Esophagus squamous epithelium (tissue), 5 donors: Measurements from ENCODE around the gene NEU4. TPM values are rescaled to one million over a fixed set of nuclear protein-coding genes. Genes with fewer than 3 reads are reported as not detected.
A peak's percentile ranks its signal among the peaks of the same experiment; 100 is the strongest.
"Not testable (repeated sequence)": the region's sequence is repeated elsewhere in the genome, so short reads cannot be mapped to it uniquely, and the experiment has no call there.

Experiments used
- DNase-seq: peaks from one replicate; lab custom pipeline; 2025; lab: John Stamatoyannopoulos, UW
- H3K27ac ChIP-seq, 4 donors: fragments of 200-600 bp; sonication (generic); one replicate each; pipeline ENCODE4 v1.5.1; 2016 to 2019; ENCODE audit warnings: mild to moderate bottlenecking in 1 of 4
- H3K27me3 ChIP-seq, 4 donors: fragments of 200-600 bp; sonication (generic); 1 replicate in 3 of 4; 2 replicates in 1 of 4; pipeline versions ENCODE4 v1.5.1 to v1.6.0; 2017 to 2021; ENCODE audit warnings: antibody characterized with exemption in 1 of 4
- H3K36me3 ChIP-seq, 3 donors: fragments of 200-600 bp; sonication (generic); one replicate each; pipeline ENCODE4 v1.5.1; 2016 to 2019
- H3K4me1 ChIP-seq, 3 donors: fragments of 200-600 bp; sonication (generic); one replicate each; pipeline ENCODE4 v1.5.1; 2017 to 2019
- H3K4me3 ChIP-seq, 4 donors: fragments of 200-600 bp; sonication (generic); 1 replicate in 3 of 4; 2 replicates in 1 of 4; pipeline ENCODE4 v1.5.1; 2016 to 2019; ENCODE audit warnings: mild to moderate bottlenecking in 2 of 4, moderate library complexity in 1 of 4
- H3K9me3 ChIP-seq, 3 donors: fragments of 200-600 bp; sonication (generic); one replicate each; pipeline ENCODE4 v1.5.1; 2016 to 2019
- CTCF ChIP-seq, 6 experiments: fragments of 450-650 bp in 4 of 6; fragments of 200-600 bp in 2 of 6; sonication (generic) in 2 of 6; IDR thresholded peaks; one replicate each; pipeline ENCODE4 v1.5.1; 2016 to 2019; ENCODE audit warnings: antibody characterized with exemption in 6 of 6, mild to moderate bottlenecking in 4 of 6, moderate library complexity in 4 of 6
- POLR2A ChIP-seq, 4 donors: fragments of 450-650 bp; IDR thresholded peaks; one replicate each; pipeline ENCODE4 v1.6.1; 2017; ENCODE audit warnings: antibody characterized with exemption in 4 of 4, mild to moderate bottlenecking in 4 of 4, moderate library complexity in 3 of 4
- WGBS, 2 donors: methylation state at CpG; one replicate each; pipeline ENCODE4 v1.1.5; 2018; 5-methylcytosine and 5-hydroxymethylcytosine counted together
- intact Hi-C: fragments of 100-400 bp; cut with DNase I; formaldehyde crosslinking; loops from one replicate; pipeline ENCODE4 v1.15.0; 2022
- total RNA-seq, 4 donors: library from RNA; depleted of rRNA; stranded (reverse); fragments of >200 nt; gene quantifications; one replicate each; pipeline ENCODE4 v1.1.0, GENCODE V29; 2016
- donor health status: DM: yes; HTN: yes; CAD: no.

Gene NEU4
- total RNA-seq, 4 donors from 2014 or later, result not detected

GRCh38 chr2:241801611-241802420 lies 7.2 kb upstream of the NEU4 start:
- TF ChIP-seq CTCF (IDR thresholded peaks at IDR 0.05) (no peak), POLR2A (IDR thresholded peaks at IDR 0.05) (no peak)
- H3K9me3 ChIP-seq, result no peaks in the 10 kb centered on the region
- no peaks in the 10 kb centered on the region for H3K36me3 ChIP-seq
- peaks cover 16 to 23% (median 20%) of the 10 kb centered on the region in 3 donors for H3K4me1 ChIP-seq
- WGBS, 2 donors, result 83 to 94% methylated on average over 19 to 23 of the region's 44 CpGs
- peaks cover 6 to 43% (median 8%) of the 10 kb centered on the region in 4 donors for H3K27me3 ChIP-seq
- no peak overlapping the region for H3K4me3 ChIP-seq
- intact Hi-C loops, result no loop called here
- H3K27ac ChIP-seq, result no peak overlapping the region
- DNase-seq, result no peak

GRCh38 chr2:241802421-241803318 lies 6.3 kb upstream of the NEU4 start:
- Histone ChIP-seq H3K9me3 (no peaks in the 10 kb centered on the region), H3K4me1 (peaks cover 16 to 23% (median 20%) of the 10 kb centered on the region in 3 donors), H3K27ac (no peak overlapping the region), H3K27me3 (peaks cover 6 to 42% (median 8%) of the 10 kb centered on the region in 4 donors), H3K4me3 (peak overlapping the region in 3 of 4 donors; percentile 40 to 71 (median 54)), H3K36me3 (no peaks in the 10 kb centered on the region)
- TF ChIP-seq CTCF (IDR thresholded peaks at IDR 0.05) (no peak), POLR2A (IDR thresholded peaks at IDR 0.05) (no peak)
- intact Hi-C loops, result no loop called here
- DNase-seq, result no peak
- 49 to 74% methylated on average over 3 to 13 of the region's 32 CpGs for WGBS, 2 donors

- intact Hi-C loops, result no loop called here
- DNase-seq, result no peak
- Histone ChIP-seq H3K27ac (no peak overlapping the region), H3K9me3 (no peaks in the 10 kb centered on the region), H3K4me3 (peak overlapping the region; percentile 37 to 71 (median 47)), H3K36me3 (no peaks in the 10 kb centered on the region), H3K27me3 (peaks cover 6 to 42% (median 8%) of the 10 kb centered on the region in 4 donors), H3K4me1 (peaks cover 16 to 23% (median 20%) of the 10 kb centered on the region in 3 donors)
- WGBS, 2 donors, result 0 to 1% methylated on average over 5 to 14 of the region's 109 CpGs
- TF ChIP-seq CTCF (IDR thresholded peaks at IDR 0.05) (no peak), POLR2A (IDR thresholded peaks at IDR 0.05) (no peak)
Measured at GRCh38 chr2:241803387-241804325, 5.3 kb upstream of the NEU4 start.

GRCh38 chr2:241804326-241805229 lies 4.4 kb upstream of the NEU4 start:
- Histone ChIP-seq H3K27ac (no peak overlapping the region), H3K4me3 (peak overlapping the region in 3 of 4 donors; percentile 40 to 71 (median 54)), H3K4me1 (peaks cover 16 to 23% (median 20%) of the 10 kb centered on the region in 3 donors), H3K36me3 (no peaks in the 10 kb centered on the region), H3K27me3 (peaks cover 6 to 42% (median 8%) of the 10 kb centered on the region in 4 donors), H3K9me3 (no peaks in the 10 kb centered on the region)
- intact Hi-C loops, result no loop called here
- WGBS, 2 donors, result 0% methylated on average over 3 of the region's 35 CpGs; no CpG with 5 or more reads in 1 of the 2 donors
- TF ChIP-seq POLR2A (IDR thresholded peaks at IDR 0.05) (no peak), CTCF (IDR thresholded peaks at IDR 0.05) (no peak)
- DNase-seq, result no peak

GRCh38 chr2:241806217-241806616 lies 2.8 kb upstream of the NEU4 start:
- H3K4me3 ChIP-seq, H3K27ac ChIP-seq, DNase-seq, intact Hi-C loops, H3K9me3 ChIP-seq, H3K36me3 ChIP-seq: not testable (repeated sequence)
- H3K27me3 ChIP-seq, result peaks cover 6 to 38% (median 8%) of the 10 kb centered on the region in 4 donors
- peaks cover 16 to 23% (median 20%) of the 10 kb centered on the region in 3 donors for H3K4me1 ChIP-seq
- no CpG with 5 or more reads among the region's 8 CpGs for WGBS, 2 donors
